GM19397 (cell line): ENCODE results near the gene LARGE2.
A peak's percentile ranks its signal among the peaks of the same experiment; 100 is the strongest.
"Not testable (repeated sequence)": the region's sequence is repeated elsewhere in the genome, so short reads cannot be mapped to it uniquely, and the experiment has no call there.

Experiments used
- ATAC-seq: cut with Tn5 transposase; IDR thresholded peaks from one replicate; pipeline ENCODE4 v1.9.1; 2021; ENCODE audit warnings: mild to moderate bottlenecking, moderate library complexity; ENCODE audit not compliant: unreplicated experiment

The LARGE2 gene

DNA sequence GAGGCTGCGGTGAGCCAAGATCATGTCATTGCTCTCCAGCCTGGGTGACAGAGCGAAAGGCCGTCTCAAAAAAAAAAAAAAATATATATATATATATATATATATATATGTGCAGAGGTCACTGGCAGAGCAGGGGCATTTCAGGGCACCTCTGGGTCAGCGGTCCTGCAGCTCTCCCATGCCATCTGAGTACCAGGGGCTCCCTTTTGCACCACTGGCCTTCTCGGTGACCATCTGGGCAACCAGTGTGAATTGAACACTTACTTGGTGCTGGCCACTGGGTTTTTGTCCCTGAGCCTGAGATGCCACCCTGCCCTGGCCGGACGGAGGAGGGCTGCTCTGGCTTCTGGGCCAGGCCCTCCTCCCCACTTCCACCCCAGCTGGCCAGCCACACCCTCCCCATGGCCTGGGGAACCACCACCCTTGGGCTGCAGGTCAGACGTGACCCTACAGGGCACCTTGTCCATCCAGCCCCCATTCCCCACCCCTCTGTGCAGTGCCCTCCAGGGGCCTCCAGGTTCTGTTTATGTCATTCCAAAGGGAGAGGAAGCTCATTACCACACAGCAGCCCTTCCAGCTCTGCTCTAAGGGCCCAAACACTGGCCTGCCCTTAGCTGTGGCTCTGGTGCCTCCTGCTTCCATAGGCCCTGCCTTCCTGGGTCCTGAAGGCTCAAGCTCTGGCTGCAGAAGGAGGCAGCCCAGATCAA, 26.8 kb upstream of the LARGE2 start:
- ATAC-seq: no peak

DNA sequence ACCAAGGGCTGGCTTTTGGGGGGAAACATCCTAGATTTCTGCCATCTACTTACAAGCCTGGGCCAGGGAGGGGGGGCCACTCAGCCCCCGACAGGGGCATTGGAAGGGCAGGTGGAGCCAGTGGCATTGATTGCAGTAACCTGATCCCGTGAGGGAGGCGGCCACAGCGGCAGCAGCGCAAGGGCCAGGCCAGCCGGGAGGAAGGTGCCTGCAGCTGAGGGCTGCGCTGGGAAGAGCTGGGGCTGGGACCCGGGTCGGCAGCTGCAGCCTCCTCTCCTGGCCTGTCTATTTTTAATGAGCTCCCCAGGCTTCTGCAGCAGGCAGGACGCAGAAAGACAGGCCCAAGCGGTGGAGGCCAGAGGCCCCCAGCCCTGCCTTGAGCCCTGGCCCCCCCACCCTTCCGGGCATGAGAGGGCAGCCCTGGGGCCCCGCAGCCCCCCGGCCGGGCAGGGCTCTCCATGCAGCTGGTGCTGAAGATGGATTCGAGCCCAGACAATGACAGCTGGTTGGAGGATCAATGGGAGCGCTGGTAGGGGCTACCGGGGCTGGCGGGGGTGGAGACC, 26.0 kb upstream of the LARGE2 start:
- no peak for ATAC-seq

DNA sequence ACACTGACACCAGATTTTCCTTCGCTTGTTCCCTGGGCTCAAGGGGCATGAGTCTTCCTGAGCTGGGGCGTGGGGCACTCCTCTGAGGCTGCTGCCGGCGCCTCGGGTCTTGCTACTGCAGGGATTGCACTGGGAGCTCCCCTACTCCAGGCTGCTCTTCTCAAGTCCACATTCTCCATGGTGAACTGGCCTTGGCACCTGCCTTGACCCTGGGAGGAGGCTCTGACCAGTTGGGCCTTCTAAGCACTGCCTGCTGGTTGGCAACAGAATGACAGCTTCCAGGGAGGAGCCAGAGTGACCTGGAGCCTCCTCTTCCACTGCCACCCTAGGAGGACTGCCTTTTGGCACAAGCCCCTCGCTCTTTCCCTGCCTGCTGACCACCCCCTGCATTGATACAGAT, 24.9 kb upstream of the LARGE2 start:
- no peak for ATAC-seq

DNA sequence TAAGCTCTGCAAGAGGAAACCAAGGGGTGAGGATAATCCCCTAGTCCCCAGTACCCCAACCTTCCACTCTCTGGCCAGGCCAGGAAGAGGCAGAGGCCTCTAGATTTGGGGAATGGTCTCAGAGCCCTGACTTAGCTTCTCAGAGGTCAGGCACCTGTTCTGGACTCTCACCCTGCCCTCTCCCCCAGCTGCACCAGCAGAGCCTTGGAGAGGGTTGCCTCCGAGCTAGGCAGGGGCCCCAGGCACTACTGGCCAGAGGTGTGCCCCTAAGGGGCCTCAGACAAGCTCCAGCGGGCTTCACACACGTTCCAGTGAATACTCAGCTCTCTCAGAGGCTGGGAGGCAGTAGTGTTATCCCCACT, 23.4 kb upstream of the LARGE2 start:
- no peak for ATAC-seq

- peak; percentile 63 for ATAC-seq
These were observed 22.8 kb upstream of the LARGE2 start for GRCh38 chr11:45899448-45900174.

DNA sequence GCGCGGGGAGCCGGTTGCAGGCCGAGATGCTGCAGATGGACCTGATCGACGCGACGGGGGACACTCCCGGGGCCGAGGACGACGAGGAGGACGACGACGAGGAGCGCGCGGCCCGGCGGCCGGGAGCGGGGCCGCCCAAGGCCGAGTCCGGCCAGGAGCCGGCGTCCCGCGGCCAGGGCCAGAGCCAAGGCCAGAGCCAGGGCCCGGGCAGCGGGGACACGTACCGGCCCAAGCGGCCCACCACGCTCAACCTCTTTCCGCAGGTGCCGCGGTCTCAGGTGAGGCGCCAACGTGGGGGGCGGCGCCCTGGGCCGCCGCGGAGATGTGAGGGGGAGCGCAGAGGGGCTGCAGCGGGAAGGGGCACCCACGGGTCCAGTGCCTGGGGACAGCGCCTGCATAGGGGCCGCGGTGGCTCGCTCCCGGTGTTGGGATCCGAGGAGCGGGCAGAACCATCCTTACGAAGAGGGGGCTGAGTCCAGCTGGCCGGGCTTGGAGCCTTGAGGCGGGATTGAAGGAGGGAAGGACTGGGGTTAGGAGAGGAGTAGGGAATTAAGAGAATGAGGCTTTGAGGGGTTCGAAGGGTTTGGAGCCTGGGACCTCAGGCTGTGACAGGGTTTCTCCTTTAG, 22.2 kb upstream of the LARGE2 start:
- not testable (repeated sequence) for ATAC-seq

DNA sequence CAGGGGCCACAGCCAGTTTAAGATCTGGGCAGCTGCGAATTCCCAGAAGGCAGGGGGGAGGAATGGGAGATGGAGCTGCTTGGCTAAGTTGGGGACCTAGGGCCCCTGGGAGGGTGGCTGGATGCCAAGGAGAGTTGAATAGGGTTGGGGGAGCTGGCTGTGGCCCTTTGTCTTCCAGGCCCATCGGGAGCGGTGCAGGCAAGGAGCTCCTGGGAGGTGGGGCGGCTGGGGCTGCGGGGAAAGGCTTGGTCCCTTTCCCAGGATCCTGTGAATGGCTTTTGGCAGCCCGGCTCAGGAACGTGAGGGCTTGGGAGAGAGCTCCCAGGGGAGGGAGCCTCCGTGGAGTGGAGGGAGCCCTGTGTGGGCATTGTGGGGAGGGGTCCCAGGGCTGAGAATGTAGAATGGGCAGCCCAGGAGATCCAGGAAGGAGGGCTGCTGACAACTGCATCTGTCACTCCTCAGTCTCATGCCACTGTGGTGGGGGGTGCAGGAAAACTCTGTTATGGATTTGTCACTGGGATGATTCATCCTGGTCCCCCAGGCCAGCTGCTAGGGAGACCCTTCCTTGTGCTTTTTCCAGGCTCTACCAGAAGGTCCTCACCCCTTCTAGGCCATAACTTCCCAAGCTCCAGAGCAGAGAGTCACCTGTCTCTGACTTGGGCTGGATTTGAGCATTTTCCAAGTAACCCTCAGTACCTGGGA, 21.4 kb upstream of the LARGE2 start:
- no peak for ATAC-seq

- no peak for ATAC-seq
These were observed 20.8 kb upstream of the LARGE2 start for GRCh38 chr11:45901626-45902025.

- no peak for ATAC-seq
These were observed 19.7 kb upstream of the LARGE2 start for GRCh38 chr11:45902452-45903380.

DNA sequence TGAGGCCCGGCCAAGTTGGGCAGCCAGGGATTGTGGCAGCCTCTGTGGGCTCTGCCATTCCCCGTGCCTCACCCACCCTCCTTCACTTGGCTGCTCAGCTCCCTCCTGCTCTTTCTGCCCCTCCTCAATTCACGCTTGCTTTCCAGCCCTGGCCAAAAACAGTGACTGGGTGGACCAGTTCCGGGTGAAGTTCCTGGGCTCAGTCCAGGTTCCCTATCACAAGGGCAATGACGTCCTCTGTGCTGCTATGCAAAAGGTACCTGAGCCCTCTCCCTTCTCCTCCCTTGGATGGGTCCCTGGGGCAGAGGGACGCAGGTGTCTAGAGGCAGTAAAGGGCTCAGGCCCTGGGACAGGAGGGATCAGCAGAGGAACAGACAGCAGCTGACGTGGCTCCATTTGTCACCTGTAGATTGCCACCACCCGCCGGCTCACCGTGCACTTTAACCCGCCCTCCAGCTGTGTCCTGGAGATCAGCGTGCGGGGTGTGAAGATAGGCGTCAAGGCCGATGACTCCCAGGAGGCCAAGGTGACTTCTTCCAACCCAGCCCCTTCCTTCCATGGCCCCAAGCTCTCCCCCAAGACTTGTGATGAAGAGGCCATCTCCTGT, 18.0 kb upstream of the LARGE2 start:
- ATAC-seq: no peak

- no peak for ATAC-seq
These were observed 17.4 kb upstream of the LARGE2 start for GRCh38 chr11:45905095-45905494.

DNA sequence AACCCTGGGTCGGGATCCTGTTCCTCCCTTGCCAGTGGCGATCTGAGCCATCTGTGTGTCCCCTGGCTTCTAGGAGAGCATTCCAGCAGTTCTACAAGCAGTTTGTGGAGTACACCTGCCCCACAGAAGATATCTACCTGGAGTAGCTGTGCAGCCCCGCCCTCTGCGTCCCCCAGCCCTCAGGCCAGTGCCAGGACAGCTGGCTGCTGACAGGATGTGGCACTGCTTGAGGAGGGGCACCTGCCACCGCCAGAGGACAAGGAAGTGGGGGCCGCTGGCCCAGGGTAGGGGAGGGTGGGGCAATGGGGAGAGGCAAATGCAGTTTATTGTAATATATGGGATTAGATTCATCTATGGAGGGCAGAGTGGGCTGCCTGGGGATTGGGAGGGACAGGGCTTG, 16.9 kb upstream of the LARGE2 start:
- not testable (repeated sequence) for ATAC-seq

DNA sequence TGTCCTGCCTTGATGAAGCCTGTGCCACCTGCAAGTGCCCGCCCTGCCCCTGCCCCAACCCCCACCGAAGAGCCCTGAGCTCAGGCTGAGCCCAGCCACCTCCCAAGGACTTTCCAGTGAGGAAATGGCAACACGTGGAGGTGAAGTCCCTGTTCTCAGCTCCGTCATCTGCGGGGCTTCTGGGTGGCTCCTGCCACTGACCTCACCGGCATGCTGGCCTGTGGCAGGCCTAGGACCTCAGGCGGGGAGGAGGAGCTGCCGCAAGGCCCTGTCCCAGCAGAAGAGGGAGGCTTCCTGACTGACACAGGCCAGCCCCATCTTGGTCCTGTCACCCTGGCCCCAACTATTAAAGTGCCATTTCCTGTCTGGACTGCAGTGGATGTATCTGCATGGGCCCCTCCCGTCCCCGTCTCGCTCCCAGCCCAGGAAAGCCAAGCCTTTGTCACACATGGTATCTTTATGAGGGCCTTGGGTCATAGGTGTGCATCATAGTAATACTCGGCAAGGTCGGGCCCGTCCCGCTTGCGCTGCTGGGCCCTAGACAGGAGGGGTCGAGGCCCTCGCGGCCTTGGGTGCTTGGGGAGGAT, 16.3 kb upstream of the LARGE2 start:
- ATAC-seq: no peak

DNA sequence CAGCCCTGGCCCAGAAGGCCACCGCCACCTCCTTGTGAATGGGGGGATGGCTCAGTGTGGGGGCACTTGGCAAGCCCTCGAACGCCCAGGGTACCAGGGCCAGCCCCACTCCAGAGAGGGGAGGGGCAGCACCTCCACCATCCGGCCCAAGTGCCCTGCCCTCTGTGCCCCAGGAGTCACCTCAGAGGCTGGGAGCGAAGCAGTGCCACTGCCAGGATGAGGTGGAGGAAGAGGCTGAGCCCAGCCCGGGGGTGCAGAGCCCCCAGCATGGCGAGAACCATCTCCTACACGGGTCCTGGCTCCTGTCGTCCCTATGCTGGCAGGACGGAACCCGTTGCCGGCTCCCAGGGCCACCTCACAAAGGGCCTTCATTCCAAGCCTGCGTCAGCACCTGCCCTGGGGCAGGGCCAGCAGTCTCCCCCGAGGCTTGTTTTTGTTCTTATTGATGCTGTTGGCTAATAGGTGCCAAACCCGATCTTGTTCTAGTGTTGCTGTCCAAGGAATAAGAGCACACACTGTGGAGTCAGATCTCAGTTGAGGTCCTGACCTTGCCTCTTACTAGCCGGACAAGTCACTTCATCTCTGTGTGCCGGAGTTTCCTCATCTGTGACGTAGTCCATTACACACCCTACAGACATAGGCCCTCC, 15.4 kb upstream of the LARGE2 start, which contains the start of gene FREY1:
Gene FREY1, minus strand, starts transcription at position 307 of the 647 bp plus-strand sequence. Its CDS starts 26 bp downstream, at position 281.
- ATAC-seq: no peak

DNA sequence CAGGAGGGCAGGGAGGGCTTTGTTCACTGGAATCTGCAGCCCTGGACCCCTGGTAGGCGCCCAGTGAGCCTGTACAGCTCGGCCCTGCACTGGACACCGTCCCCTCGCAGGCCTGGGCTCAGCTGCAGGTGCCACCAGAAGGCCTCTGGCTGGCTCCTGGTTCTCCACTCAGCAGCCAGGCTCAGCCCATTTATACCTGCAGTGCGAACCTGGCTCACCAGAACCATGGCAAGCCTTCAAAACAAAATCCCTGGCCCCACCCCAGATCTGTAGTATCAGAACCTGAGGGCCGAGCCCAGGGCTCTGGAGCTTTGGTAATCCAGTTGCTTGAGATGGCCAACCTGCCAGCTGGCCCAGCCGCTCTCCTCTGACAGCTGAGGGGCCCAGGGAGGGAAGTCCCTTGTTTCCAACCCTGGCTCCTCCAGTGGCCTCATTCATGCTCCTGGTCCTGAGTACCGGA, 14.5 kb upstream of the LARGE2 start:
- ATAC-seq: no peak

DNA sequence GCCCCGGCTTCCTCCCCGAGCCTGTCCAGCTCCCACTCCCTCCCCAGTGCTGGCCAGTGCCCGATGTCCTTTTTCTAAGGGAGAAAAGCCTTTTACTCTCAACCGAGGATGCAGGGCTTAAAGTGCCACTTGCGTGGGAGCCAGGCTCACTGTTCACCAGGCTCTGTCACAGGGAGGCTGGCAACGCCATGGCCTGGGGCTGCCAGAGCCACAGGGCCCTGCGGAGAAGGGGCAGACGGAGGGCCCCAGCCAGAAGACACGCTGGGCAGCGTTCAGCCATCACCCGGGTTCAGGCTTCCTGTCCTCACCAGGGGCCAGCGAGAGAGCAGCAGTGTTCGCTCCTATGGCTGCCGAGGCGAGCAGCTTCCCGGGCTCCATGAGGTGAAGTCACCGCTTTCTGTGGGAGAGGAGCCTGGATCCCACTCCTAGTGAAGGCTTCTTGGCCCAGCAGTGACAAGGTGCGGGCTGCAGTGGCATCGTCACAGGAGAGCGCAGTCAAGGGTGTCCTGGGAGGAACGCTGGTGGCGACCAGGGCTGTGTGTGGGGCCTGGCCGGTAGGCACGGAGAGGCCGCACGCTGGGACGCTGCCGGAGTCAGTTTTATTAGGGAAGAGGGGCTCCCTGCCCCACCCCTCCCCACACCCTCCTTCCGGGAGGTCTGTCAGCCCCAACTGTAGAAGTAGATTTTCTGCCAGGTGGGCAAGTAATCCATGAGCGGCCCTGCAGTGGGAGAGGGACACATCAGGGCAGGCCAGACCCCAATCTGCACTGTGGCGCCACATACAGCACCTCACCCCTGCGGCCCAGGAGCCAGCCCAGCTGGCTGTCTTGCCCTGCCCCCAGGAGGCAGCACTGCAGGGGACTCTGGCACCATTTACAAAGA, 12.6 kb upstream of the LARGE2 start:
- ATAC-seq: no peak

- ATAC-seq: no peak
These were observed 11.8 kb upstream of the LARGE2 start for GRCh38 chr11:45910623-45911022.

- no peak for ATAC-seq
These were observed 8.9 kb upstream of the LARGE2 start for GRCh38 chr11:45913514-45913913.
